Fibroblast of lung (primary cell): ENCODE results near the gene CDC6. TPM values are rescaled to one million over a fixed set of nuclear protein-coding genes. Genes with fewer than 3 reads are reported as not detected.

Experiments used
- DNase-seq, 2 donors: peaks; one replicate each; pipeline versions ENCODE4 v3.0.0 to v3.0.0-alpha.2; 2010; ENCODE audit warnings: low read depth in 2 of 2
- H2AFZ ChIP-seq: 2 replicates; pipeline ENCODE4 v1.5.1; 2012; ENCODE audit warnings: low read length, control low read depth, inconsistent platforms
- H3K27ac ChIP-seq: 2 replicates; pipeline ENCODE4 v1.5.1; 2011; ENCODE audit warnings: low read length, control low read depth; ENCODE audit not compliant: insufficient read depth
- H3K27me3 ChIP-seq: 2 replicates; pipeline ENCODE4 v1.5.1; 2011; ENCODE audit warnings: mild to moderate bottlenecking, low read length; ENCODE audit not compliant: control insufficient read depth, insufficient read depth
- H3K36me3 ChIP-seq: 2 replicates; pipeline ENCODE4 v1.5.1; 2011; ENCODE audit warnings: low read length; ENCODE audit not compliant: control insufficient read depth, insufficient read depth
- H3K4me1 ChIP-seq: 2 replicates; pipeline ENCODE4 v1.5.1; 2011; ENCODE audit warnings: low read length; ENCODE audit not compliant: control insufficient read depth, insufficient read depth; ENCODE audit errors: extremely low read depth
- H3K4me2 ChIP-seq: 2 replicates; pipeline ENCODE4 v1.5.1; 2011; ENCODE audit warnings: low read length, control low read depth; ENCODE audit not compliant: insufficient read depth; ENCODE audit errors: extremely low read depth
- H3K4me3 ChIP-seq, 4 experiments: fragments of 200-600 bp in 1 of 4; sonication (generic) in 1 of 4; replicated peaks in 1 of 4; 2 replicates each; pipeline ENCODE4 v1.5.1; 2011 to 2016; ENCODE audit warnings: low read length in 4 of 4, low read depth in 3 of 4, mild to moderate bottlenecking in 3 of 4, control low read depth in 2 of 4, inconsistent platforms in 1 of 4, mixed read lengths in 1 of 4; ENCODE audit not compliant: insufficient read depth in 1 of 4; ENCODE audit errors: control extremely low read depth in 1 of 4
- H3K79me2 ChIP-seq: 2 replicates; pipeline ENCODE4 v1.5.1; 2012; ENCODE audit warnings: mild to moderate bottlenecking, low read length, inconsistent platforms; ENCODE audit not compliant: control insufficient read depth, insufficient read depth
- H3K9ac ChIP-seq: 2 replicates; pipeline ENCODE4 v1.5.1; 2011; ENCODE audit warnings: mild to moderate bottlenecking, low read length, control low read depth; ENCODE audit not compliant: insufficient read depth
- H3K9me3 ChIP-seq: 2 replicates; pipeline ENCODE4 v1.5.1; 2012; ENCODE audit warnings: low read depth, low read length; ENCODE audit not compliant: control insufficient read depth, insufficient read depth
- H4K20me1 ChIP-seq: 2 replicates; pipeline ENCODE4 v1.5.1; 2011; ENCODE audit warnings: low read length; ENCODE audit not compliant: control insufficient read depth, insufficient read depth; ENCODE audit errors: extremely low read depth
- CTCF ChIP-seq, 2 donors: IDR thresholded peaks in 1 of 2; conservative IDR thresholded peaks in 1 of 2; 1 replicate in 1 of 2; 2 replicates in 1 of 2; pipeline ENCODE4 v1.5.1; 2011 to 2012; ENCODE audit warnings: low read length in 2 of 2, control low read depth in 1 of 2, inconsistent platforms in 1 of 2, low read depth in 1 of 2, mild to moderate bottlenecking in 1 of 2
- EZH2 ChIP-seq: IDR thresholded peaks from 2 replicates; pipeline ENCODE4 v1.5.1; 2012; ENCODE audit warnings: low read length, control low read depth, mild to moderate bottlenecking; ENCODE audit errors: missing control alignments
- polyA plus RNA-seq, 2 donors: library from polyadenylated mRNA; depleted of rRNA in 1 of 2; stranded (reverse) in 1 of 2; unstranded in 1 of 2; fragments of >200 nt; gene quantifications; 2 replicates each; pipeline ENCODE4 v1.2.1, GENCODE V29; 2011 to 2012; ENCODE audit warnings: missing spikeins in 1 of 2
- total RNA-seq: library from RNA; depleted of rRNA; stranded (reverse); fragments of >200 nt; gene quantifications from 2 replicates; pipeline ENCODE4 v1.2.1, GENCODE V29; 2014

Gene CDC6
- total and polyA plus RNA-seq, 2 donors (not counting 1 experiment from before 2014, with no cell fraction given) = 4.5 to 16.3 TPM

DNA sequence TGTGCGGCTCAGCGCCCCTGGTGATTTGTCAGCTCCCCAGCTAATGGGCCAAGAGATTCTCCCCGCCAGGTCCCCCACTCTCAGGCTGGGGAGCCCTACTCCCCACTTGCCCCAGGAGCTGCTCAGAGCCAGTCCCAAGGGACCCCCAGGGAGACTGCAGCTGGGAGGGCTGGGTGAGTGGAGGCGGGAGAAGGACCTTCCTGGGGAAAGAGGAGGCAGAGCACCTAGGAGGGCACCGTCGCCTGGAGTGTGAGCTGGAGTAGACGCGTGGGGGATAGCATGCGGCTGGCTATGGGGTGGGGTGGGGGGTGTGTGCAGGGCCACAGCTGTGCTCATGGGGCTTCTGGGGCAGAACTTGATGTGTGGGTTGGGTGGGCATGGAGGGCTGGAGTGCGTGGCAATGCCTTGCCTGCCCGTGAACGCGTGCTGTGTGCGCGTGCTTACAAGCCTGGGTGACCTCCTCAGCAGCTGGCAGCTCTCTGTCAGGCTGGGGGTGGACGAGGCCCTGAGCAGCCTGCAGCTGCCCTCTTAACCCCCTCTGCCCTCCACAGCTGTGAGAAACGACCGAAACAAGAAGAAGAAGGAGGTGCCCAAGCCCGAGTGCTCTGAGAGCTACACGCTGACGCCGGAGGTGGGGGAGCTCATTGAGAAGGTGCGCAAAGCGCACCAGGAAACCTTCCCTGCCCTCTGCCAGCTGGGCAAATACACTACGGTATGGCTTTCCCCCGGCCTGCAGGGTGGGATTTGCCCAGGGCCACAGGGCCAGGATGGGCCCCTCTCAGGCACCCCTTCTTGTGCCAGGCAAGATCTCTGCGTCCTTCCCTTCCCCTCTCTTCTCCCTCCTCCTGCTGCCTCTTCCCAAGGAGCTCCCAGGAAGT is 63.9 kb downstream of the CDC6 start:
- Histone ChIP-seq H4K20me1 (no peaks in the 10 kb centered on the region), H3K4me2 (no peak overlapping the region), H2AFZ (no peak overlapping the region), H3K36me3 (peaks cover 33% of the 10 kb centered on the region), H3K27ac (no peak overlapping the region), H3K9ac (no peak overlapping the region), H3K4me3 (no peak overlapping the region), H3K9me3 (no peaks in the 10 kb centered on the region), H3K79me2 (peaks cover 23% of the 10 kb centered on the region), H3K27me3 (no peaks in the 10 kb centered on the region), H3K4me1 (peaks cover 41% of the 10 kb centered on the region)
- no peak for TF ChIP-seq EZH2
- no peak for TF ChIP-seq CTCF (conservative IDR thresholded peaks at IDR 0.05 in 1 of 2, IDR thresholded peaks at IDR 0.05 in 1 of 2; ENCODE audit: low read depth in 1 of 2, low read length in 2 of 2)
- DNase-seq = no peak

- H3K36me3 ChIP-seq = peaks cover 33% of the 10 kb centered on the region
- H3K9ac ChIP-seq = no peak overlapping the region
- no peaks in the 10 kb centered on the region for H3K27me3 ChIP-seq
- no peak for DNase-seq
- H3K9me3 ChIP-seq = no peaks in the 10 kb centered on the region
- H4K20me1 ChIP-seq = no peaks in the 10 kb centered on the region
- peaks cover 34% of the 10 kb centered on the region for H3K4me1 ChIP-seq
- H3K27ac ChIP-seq = no peak overlapping the region
- TF ChIP-seq EZH2 = no peak
- no peak for TF ChIP-seq CTCF (conservative IDR thresholded peaks at IDR 0.05 in 1 of 2, IDR thresholded peaks at IDR 0.05 in 1 of 2; ENCODE audit: low read depth in 1 of 2, low read length in 2 of 2)
- no peak overlapping the region for H3K4me2 ChIP-seq
- H2AFZ ChIP-seq = no peak overlapping the region
- H3K79me2 ChIP-seq = peaks cover 16% of the 10 kb centered on the region
- H3K4me3 ChIP-seq = no peak overlapping the region
Measured at GRCh38 chr17:40352237-40352778, 64.6 kb downstream of the CDC6 start.

DNA sequence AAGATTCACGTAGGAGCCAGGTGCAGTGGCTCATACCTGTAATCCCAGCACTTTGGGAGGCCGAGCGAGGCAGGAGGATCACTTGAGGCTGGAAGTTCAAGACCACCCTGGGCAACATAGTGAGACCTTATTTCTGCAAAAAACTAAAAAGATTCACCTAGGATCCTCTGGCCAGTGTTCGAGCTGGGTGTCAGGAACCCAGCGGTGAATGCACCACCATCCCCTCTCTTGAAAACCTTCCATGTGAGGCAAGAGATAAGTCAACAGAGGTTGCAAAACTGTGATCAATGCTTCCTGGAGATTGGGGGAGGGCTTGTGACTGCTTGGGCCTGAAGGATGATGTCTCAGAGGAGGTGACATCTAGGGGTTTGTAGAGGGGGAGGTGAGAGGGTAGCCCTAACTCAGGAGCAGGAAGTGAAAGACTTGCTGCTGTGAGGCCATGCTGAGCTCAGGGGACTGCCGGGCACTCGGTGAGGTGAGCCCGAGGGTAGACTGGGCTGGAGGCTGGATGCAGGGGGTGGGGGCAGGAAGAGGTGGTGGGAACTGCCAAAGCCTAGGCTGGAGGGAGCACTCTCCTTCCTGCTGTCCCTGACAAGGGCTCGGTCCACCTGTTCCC is 65.2 kb downstream of the CDC6 start:
- no peak overlapping the region for H3K4me2 ChIP-seq
- peaks cover 29% of the 10 kb centered on the region for H3K4me1 ChIP-seq
- H3K27ac ChIP-seq = no peak overlapping the region
- no peak overlapping the region for H2AFZ ChIP-seq
- no peaks in the 10 kb centered on the region for H4K20me1 ChIP-seq
- TF ChIP-seq CTCF (conservative IDR thresholded peaks at IDR 0.05 in 1 of 2, IDR thresholded peaks at IDR 0.05 in 1 of 2; ENCODE audit: low read depth in 1 of 2, low read length in 2 of 2) = no peak
- no peak for TF ChIP-seq EZH2
- peaks cover 33% of the 10 kb centered on the region for H3K36me3 ChIP-seq
- no peaks in the 10 kb centered on the region for H3K9me3 ChIP-seq
- H3K79me2 ChIP-seq = peaks cover 12% of the 10 kb centered on the region
- DNase-seq = no peak
- no peaks in the 10 kb centered on the region for H3K27me3 ChIP-seq
- H3K9ac ChIP-seq = no peak overlapping the region
- H3K4me3 ChIP-seq = no peak overlapping the region
